ENCODE results near the gene ICOSLG. TPM values are rescaled to one million over a fixed set of nuclear protein-coding genes. Genes with fewer than 3 reads are reported as not detected.
"Not testable (repeated sequence)": the region's sequence is repeated elsewhere in the genome, so short reads cannot be mapped to it uniquely, and the experiment has no call there.

Gene ICOSLG
- polyA plus RNA-seq, 3 donors: 0.47 to 9.0 (median 1.3) TPM

- Histone ChIP-seq H3K9ac (ENCODE audit: insufficient read depth, low read length, poor library complexity, severe bottlenecking) (no peak overlapping the region), H2AFZ (ENCODE audit: insufficient read depth, low read depth, low read length, poor library complexity, severe bottlenecking) (no peak overlapping the region), H3K4me2 (replicated peaks; ENCODE audit: extremely low read depth, low read length, poor library complexity, severe bottlenecking) (no peak overlapping the region), H3K36me3 (replicated peaks in 1 of 2; ENCODE audit: control insufficient read depth in 1 of 2, insufficient read depth in 2 of 2, low read length in 2 of 2) (no peaks in the 10 kb centered on the region), H3K27me3 (ENCODE audit: control insufficient read depth in 2 of 2, insufficient read depth in 2 of 2, low read length in 2 of 2) (peaks cover 0 to 8% of the 10 kb centered on the region in 2 donors), H3K9me3 (replicated peaks in 1 of 2; ENCODE audit: control insufficient read depth in 1 of 2, insufficient read depth in 1 of 2, low read length in 2 of 2) (no peaks in the 10 kb centered on the region), H3K27ac (ENCODE audit: low read depth in 1 of 2, low read length in 2 of 2) (no peak overlapping the region), H3K4me1 (ENCODE audit: control insufficient read depth in 1 of 2, insufficient read depth in 2 of 2, low read length in 2 of 2) (no peaks in the 10 kb centered on the region), H3K79me2 (ENCODE audit: insufficient read depth, low read length) (no peaks in the 10 kb centered on the region), H3K4me3 (replicated peaks in 1 of 3; ENCODE audit: low read depth in 2 of 3, low read length in 3 of 3) (no peak overlapping the region), H4K20me1 (ENCODE audit: insufficient read depth, low read length) (no peaks in the 10 kb centered on the region)
- H3K36me3 Mint-ChIP-seq: no peaks in the 10 kb centered on the region
- intact Hi-C loops (cut with micrococcal nuclease): no loop called here
- WGBS (ENCODE audit: insufficient coverage): over 99% methylated on average over 10 of the region's 11 CpGs
- no peaks in the 10 kb centered on the region for H3K9me3 Mint-ChIP-seq
- no peak for DNase-seq
- TF ChIP-seq, protein P1, sequence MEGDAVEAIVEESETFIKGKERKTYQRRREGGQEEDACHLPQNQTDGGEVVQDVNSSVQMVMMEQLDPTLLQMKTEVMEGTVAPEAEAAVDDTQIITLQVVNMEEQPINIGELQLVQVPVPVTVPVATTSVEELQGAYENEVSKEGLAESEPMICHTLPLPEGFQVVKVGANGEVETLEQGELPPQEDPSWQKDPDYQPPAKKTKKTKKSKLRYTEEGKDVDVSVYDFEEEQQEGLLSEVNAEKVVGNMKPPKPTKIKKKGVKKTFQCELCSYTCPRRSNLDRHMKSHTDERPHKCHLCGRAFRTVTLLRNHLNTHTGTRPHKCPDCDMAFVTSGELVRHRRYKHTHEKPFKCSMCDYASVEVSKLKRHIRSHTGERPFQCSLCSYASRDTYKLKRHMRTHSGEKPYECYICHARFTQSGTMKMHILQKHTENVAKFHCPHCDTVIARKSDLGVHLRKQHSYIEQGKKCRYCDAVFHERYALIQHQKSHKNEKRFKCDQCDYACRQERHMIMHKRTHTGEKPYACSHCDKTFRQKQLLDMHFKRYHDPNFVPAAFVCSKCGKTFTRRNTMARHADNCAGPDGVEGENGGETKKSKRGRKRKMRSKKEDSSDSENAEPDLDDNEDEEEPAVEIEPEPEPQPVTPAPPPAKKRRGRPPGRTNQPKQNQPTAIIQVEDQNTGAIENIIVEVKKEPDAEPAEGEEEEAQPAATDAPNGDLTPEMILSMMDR (IDR thresholded peaks at IDR 0.05): no peak
- no peak overlapping the region for H3K4me3 Mint-ChIP-seq
- H3K4me1 Mint-ChIP-seq: peaks cover 2% of the 10 kb centered on the region
- H3K27ac Mint-ChIP-seq: no peak overlapping the region
- H3K27me3 Mint-ChIP-seq (ENCODE audit: low read depth in 3 of 3): peaks cover 7 to 15% (median 13%) of the 10 kb centered on the region in 3 donors
These were observed 14.8 kb upstream of the ICOSLG start for GRCh38 chr21:44255511-44255981.

- TF ChIP-seq, protein P1 (IDR thresholded peaks at IDR 0.05): no peak
- no peaks in the 10 kb centered on the region for H3K36me3 ChIP-seq (replicated peaks in 1 of 2; ENCODE audit: control insufficient read depth in 1 of 2, insufficient read depth in 2 of 2, low read length in 2 of 2)
- H3K27ac Mint-ChIP-seq: no peak overlapping the region
- H4K20me1 ChIP-seq (ENCODE audit: insufficient read depth, low read length): no peaks in the 10 kb centered on the region
- peaks cover 0 to 8% of the 10 kb centered on the region in 2 donors for H3K27me3 ChIP-seq (ENCODE audit: control insufficient read depth in 2 of 2, insufficient read depth in 2 of 2, low read length in 2 of 2)
- no peak overlapping the region for H3K4me3 ChIP-seq (replicated peaks in 1 of 3; ENCODE audit: low read depth in 2 of 3, low read length in 3 of 3)
- peaks cover 2% of the 10 kb centered on the region for H3K4me1 Mint-ChIP-seq
- no peak overlapping the region for H3K9ac ChIP-seq (ENCODE audit: insufficient read depth, low read length, poor library complexity, severe bottlenecking)
- H3K4me2 ChIP-seq (replicated peaks; ENCODE audit: extremely low read depth, low read length, poor library complexity, severe bottlenecking): no peak overlapping the region
- H3K36me3 Mint-ChIP-seq: no peaks in the 10 kb centered on the region
- 58% methylated on average over 24 of the region's 29 CpGs for WGBS (ENCODE audit: insufficient coverage)
- intact Hi-C loops (cut with micrococcal nuclease): no loop called here
- no peaks in the 10 kb centered on the region for H3K79me2 ChIP-seq (ENCODE audit: insufficient read depth, low read length)
- no peak overlapping the region for H2AFZ ChIP-seq (ENCODE audit: insufficient read depth, low read depth, low read length, poor library complexity, severe bottlenecking)
- no peak for DNase-seq
- H3K27me3 Mint-ChIP-seq (ENCODE audit: low read depth in 3 of 3): peaks cover 7 to 13% (median 12%) of the 10 kb centered on the region in 3 donors
- no peaks in the 10 kb centered on the region for H3K9me3 ChIP-seq (replicated peaks in 1 of 2; ENCODE audit: control insufficient read depth in 1 of 2, insufficient read depth in 1 of 2, low read length in 2 of 2)
- no peak overlapping the region for H3K27ac ChIP-seq (ENCODE audit: low read depth in 1 of 2, low read length in 2 of 2)
- no peaks in the 10 kb centered on the region for H3K9me3 Mint-ChIP-seq
- H3K4me3 Mint-ChIP-seq: no peak overlapping the region
- H3K4me1 ChIP-seq (ENCODE audit: control insufficient read depth in 1 of 2, insufficient read depth in 2 of 2, low read length in 2 of 2): no peaks in the 10 kb centered on the region
These were observed 13.3 kb upstream of the ICOSLG start for GRCh38 chr21:44253832-44254710.

DNA sequence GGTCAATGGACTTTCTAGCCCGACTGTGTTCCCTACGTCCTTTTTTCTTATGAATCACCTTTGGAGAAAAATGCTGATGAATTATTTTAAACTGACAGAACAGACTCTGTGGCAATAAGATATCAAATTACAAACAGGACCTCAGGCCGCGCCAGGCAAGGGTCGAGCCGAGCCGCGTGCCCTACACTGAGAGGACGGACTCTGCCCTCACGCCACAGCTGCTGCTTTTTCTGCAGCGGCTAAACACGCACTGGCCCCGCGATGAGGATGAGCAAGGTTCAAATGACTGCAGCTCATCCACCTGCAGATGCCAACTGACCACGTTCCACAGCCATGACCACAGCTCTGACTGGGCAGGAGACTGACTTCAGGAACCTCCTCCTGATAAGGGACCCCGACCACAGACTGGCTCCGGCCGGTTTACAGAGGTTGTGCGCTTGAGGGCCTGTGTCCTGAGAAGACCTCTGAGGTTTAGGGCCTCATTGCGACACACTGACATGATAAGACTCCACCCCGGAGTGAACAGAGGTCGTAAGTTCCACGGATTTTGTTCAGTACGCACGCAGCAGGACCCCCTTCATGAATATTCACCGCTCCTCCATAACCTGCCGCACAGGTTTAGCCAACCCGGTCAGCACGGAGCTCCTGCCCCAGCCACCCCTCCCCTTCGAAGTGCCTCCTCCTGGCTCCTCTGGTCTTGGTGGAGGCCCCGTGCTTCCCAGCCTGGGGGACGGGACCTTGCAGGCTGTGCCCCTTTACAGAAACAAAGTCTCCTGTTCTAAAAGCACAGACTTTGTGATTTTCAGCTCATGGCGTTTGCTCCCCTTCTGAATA lies 8.7 kb upstream of the ICOSLG start:
- H3K27ac ChIP-seq (ENCODE audit: low read depth in 1 of 2, low read length in 2 of 2); H3K4me3 Mint-ChIP-seq; DNase-seq; H3K9ac ChIP-seq (ENCODE audit: insufficient read depth, low read length, poor library complexity, severe bottlenecking); H3K27me3 Mint-ChIP-seq (ENCODE audit: low read depth in 3 of 3); H3K36me3 ChIP-seq (replicated peaks in 1 of 2; ENCODE audit: control insufficient read depth in 1 of 2, insufficient read depth in 2 of 2, low read length in 2 of 2); H3K9me3 Mint-ChIP-seq; H3K79me2 ChIP-seq (ENCODE audit: insufficient read depth, low read length); H3K4me1 ChIP-seq (ENCODE audit: control insufficient read depth in 1 of 2, insufficient read depth in 2 of 2, low read length in 2 of 2); H4K20me1 ChIP-seq (ENCODE audit: insufficient read depth, low read length); H3K9me3 ChIP-seq (replicated peaks in 1 of 2; ENCODE audit: control insufficient read depth in 1 of 2, insufficient read depth in 1 of 2, low read length in 2 of 2); H3K4me3 ChIP-seq (replicated peaks in 1 of 3; ENCODE audit: low read depth in 2 of 3, low read length in 3 of 3); H3K4me1 Mint-ChIP-seq; H2AFZ ChIP-seq (ENCODE audit: insufficient read depth, low read depth, low read length, poor library complexity, severe bottlenecking); H3K27ac Mint-ChIP-seq; intact Hi-C loops (cut with micrococcal nuclease); H3K27me3 ChIP-seq (ENCODE audit: control insufficient read depth in 2 of 2, insufficient read depth in 2 of 2, low read length in 2 of 2); H3K4me2 ChIP-seq (replicated peaks; ENCODE audit: extremely low read depth, low read length, poor library complexity, severe bottlenecking); H3K36me3 Mint-ChIP-seq: not testable (repeated sequence)
- WGBS (ENCODE audit: insufficient coverage): no CpG with 5 or more reads among the region's 33 CpGs

All from CD14-positive monocyte (primary cell).